ENCODE data around the gene DEGS2.

DNA sequence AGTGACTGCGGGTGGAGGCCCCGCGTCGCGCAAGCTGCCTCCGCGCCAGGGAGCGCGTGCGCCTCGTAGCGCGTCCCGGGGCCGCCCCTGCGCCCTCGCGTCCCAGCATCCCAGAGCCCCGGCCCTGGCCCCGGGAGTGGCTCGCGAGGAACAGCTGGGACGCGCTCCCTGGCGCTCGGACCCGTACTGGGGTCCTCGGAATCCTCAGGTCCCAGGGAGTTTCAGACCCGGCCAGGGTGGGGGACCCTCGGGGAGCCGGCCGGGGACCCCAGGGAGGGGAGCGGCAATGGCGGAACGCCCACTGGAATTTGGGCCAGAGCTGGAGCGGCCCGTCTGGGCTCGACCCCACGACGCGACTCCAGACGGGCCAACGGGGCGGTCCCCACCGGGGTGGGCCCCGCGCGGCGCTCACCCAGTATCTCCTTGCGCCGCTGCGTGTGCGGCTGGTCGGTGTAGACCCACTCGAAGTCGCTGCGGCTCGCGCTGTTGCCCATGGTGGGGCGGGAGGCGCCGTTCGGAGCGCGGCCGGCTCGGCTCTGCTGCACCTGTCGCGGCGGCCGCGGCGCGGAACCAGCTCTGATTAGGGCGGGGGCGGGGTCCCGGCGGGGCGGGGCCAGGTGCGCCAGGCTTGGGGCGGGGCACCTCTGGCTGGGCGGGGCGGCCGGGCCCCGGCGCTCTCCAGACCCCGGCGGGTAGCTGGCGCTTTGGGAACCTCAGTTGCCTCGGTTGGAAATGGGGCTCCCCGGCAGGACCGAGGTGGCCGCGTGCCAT is at the start of gene DEGS2:
- TF ChIP-seq EZH2phosphoT487 (IDR thresholded peaks at IDR 0.05; ENCODE audit: unreplicated experiment), result no peak
- TF ChIP-seq, protein P1, sequence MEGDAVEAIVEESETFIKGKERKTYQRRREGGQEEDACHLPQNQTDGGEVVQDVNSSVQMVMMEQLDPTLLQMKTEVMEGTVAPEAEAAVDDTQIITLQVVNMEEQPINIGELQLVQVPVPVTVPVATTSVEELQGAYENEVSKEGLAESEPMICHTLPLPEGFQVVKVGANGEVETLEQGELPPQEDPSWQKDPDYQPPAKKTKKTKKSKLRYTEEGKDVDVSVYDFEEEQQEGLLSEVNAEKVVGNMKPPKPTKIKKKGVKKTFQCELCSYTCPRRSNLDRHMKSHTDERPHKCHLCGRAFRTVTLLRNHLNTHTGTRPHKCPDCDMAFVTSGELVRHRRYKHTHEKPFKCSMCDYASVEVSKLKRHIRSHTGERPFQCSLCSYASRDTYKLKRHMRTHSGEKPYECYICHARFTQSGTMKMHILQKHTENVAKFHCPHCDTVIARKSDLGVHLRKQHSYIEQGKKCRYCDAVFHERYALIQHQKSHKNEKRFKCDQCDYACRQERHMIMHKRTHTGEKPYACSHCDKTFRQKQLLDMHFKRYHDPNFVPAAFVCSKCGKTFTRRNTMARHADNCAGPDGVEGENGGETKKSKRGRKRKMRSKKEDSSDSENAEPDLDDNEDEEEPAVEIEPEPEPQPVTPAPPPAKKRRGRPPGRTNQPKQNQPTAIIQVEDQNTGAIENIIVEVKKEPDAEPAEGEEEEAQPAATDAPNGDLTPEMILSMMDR (conservative IDR thresholded peaks at IDR 0.05; ENCODE audit: low read depth in 2 of 2), result no peak
